ENCODE data around the gene RNF144B. TPM values are rescaled to one million over a fixed set of nuclear protein-coding genes. Genes with fewer than 3 reads are reported as not detected.

Gene RNF144B
- total RNA-seq, 1 experiment from 2014 or later: 2.3 TPM

- Mint-ChIP-seq H3K27me3 (ENCODE audit: low read depth) (no peaks in the 10 kb centered on the region), H3K4me3 (no peak overlapping the region)
- WGBS (ENCODE audit: extremely low coverage, insufficient read length, low lambda C conversion rate): no CpG with 5 or more reads among the region's 2 CpGs
Observed at GRCh38 chr6:18510644-18511033, 123.5 kb downstream of the RNF144B start.

More at GRCh38 chr6:18510644-18511033, 123.5 kb downstream of the RNF144B start:
- H3K27ac Mint-ChIP-seq: no peak overlapping the region
- H3K23me2 ChIP-seq (ENCODE audit: insufficient read length, low read depth, low read length, poor library complexity, severe bottlenecking): no peaks in the 10 kb centered on the region
- H3K4me1 Mint-ChIP-seq: peaks cover 11 to 13% of the 10 kb centered on the region in 2 experiments
- H2BK120ac ChIP-seq (ENCODE audit: low read depth, low read length, poor library complexity, severe bottlenecking): no peak overlapping the region
- TF ChIP-seq, protein P1, sequence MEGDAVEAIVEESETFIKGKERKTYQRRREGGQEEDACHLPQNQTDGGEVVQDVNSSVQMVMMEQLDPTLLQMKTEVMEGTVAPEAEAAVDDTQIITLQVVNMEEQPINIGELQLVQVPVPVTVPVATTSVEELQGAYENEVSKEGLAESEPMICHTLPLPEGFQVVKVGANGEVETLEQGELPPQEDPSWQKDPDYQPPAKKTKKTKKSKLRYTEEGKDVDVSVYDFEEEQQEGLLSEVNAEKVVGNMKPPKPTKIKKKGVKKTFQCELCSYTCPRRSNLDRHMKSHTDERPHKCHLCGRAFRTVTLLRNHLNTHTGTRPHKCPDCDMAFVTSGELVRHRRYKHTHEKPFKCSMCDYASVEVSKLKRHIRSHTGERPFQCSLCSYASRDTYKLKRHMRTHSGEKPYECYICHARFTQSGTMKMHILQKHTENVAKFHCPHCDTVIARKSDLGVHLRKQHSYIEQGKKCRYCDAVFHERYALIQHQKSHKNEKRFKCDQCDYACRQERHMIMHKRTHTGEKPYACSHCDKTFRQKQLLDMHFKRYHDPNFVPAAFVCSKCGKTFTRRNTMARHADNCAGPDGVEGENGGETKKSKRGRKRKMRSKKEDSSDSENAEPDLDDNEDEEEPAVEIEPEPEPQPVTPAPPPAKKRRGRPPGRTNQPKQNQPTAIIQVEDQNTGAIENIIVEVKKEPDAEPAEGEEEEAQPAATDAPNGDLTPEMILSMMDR (conservative IDR thresholded peaks at IDR 0.05): no peak
- no peak overlapping the region for H3K14ac ChIP-seq (ENCODE audit: insufficient read depth, low read length)
- H3K79me1 ChIP-seq (ENCODE audit: insufficient read depth, low read depth, low read length, poor library complexity, severe bottlenecking): no peaks in the 10 kb centered on the region
- H4K91ac ChIP-seq (ENCODE audit: insufficient read length, low read depth, low read length): no peak overlapping the region
- H3K9ac ChIP-seq (ENCODE audit: extremely low read depth, insufficient read length, low read length): no peak overlapping the region
- no peak overlapping the region for H2BK5ac ChIP-seq (ENCODE audit: insufficient read length, low read length)
- H3K27ac ChIP-seq (ENCODE audit: insufficient read length, low read depth, low read length): no peak overlapping the region
- no peak overlapping the region for H3K4ac ChIP-seq (ENCODE audit: low read depth, low read length)
- no peaks in the 10 kb centered on the region for H3K4me1 ChIP-seq (ENCODE audit: insufficient read depth, low read length)
- no peaks in the 10 kb centered on the region for H3K9me3 ChIP-seq (ENCODE audit: control insufficient read depth, low read depth, low read length)
- no peaks in the 10 kb centered on the region; a peak in 1 of 5 replicates for H3K9me3 Mint-ChIP-seq
- no peak overlapping the region for H2AFZ ChIP-seq (ENCODE audit: low read length)
- H2BK20ac ChIP-seq (ENCODE audit: low read depth, low read length, poor library complexity, severe bottlenecking): no peak overlapping the region
- H2AK5ac ChIP-seq (ENCODE audit: insufficient read length, low read length): no peak overlapping the region
- H3K56ac ChIP-seq (ENCODE audit: insufficient read length, low read depth, low read length): no peak overlapping the region
- no peak for DNase-seq
- no peak overlapping the region for H2BK15ac ChIP-seq (ENCODE audit: low read depth, low read length)
- H3K18ac ChIP-seq (ENCODE audit: insufficient read length, low read depth, low read length): no peak overlapping the region
- H3K23ac ChIP-seq (ENCODE audit: insufficient read length, low read depth, low read length): no peak overlapping the region
- H4K20me1 ChIP-seq (ENCODE audit: control insufficient read depth, insufficient read depth, insufficient read length): no peaks in the 10 kb centered on the region
- no peak overlapping the region for H4K5ac ChIP-seq (ENCODE audit: insufficient read length, low read depth, low read length)
- no peak overlapping the region for H3K4me2 ChIP-seq (ENCODE audit: insufficient read depth, insufficient read length, low read length)
- H3T11ph ChIP-seq (ENCODE audit: low read length): no peak overlapping the region
- H3K79me2 ChIP-seq (ENCODE audit: insufficient read depth, low read length): no peaks in the 10 kb centered on the region
- H3K27me3 ChIP-seq (ENCODE audit: insufficient read depth, low read length): no peaks in the 10 kb centered on the region
- H2BK12ac ChIP-seq (ENCODE audit: insufficient read length, low read depth, low read length): no peak overlapping the region
- H4K8ac ChIP-seq (replicated peaks; ENCODE audit: insufficient read length, low read depth, low read length): no peak overlapping the region
- no peaks in the 10 kb centered on the region for H3K36me3 Mint-ChIP-seq (ENCODE audit: insufficient read depth in 1 of 3, low read depth in 3 of 3)

All from H9 (cell line).